ENCODE results near the gene PTGFRN.
"Not testable (repeated sequence)": the region's sequence is repeated elsewhere in the genome, so short reads cannot be mapped to it uniquely, and the experiment has no call there.

The PTGFRN gene

GRCh38 chr1:116916533-116917445, 7.1 kb downstream of the PTGFRN start:
- no peak for DNase-seq

- DNase-seq: no peak
These were observed 9.1 kb downstream of the PTGFRN start for GRCh38 chr1:116918714-116919357.

- DNase-seq: peak; percentile 15
These were observed 10.1 kb downstream of the PTGFRN start for GRCh38 chr1:116919802-116920201.

- no peak for DNase-seq
These were observed 10.5 kb downstream of the PTGFRN start for GRCh38 chr1:116920211-116920610.

- no peak for DNase-seq
These were observed 11.7 kb downstream of the PTGFRN start for GRCh38 chr1:116921301-116921885.

GRCh38 chr1:116921937-116922336, 12.2 kb downstream of the PTGFRN start:
- DNase-seq: no peak

- DNase-seq: no peak
These were observed 13.7 kb downstream of the PTGFRN start for GRCh38 chr1:116923421-116923820.

- no peak for DNase-seq
These were observed 17.5 kb downstream of the PTGFRN start for GRCh38 chr1:116927049-116927798.

GRCh38 chr1:116929961-116930592, 20.4 kb downstream of the PTGFRN start:
- DNase-seq: no peak

GRCh38 chr1:116931016-116931918, 21.6 kb downstream of the PTGFRN start:
- DNase-seq: no peak

GRCh38 chr1:116933606-116934515, 24.1 kb downstream of the PTGFRN start:
- DNase-seq: no peak

GRCh38 chr1:116934586-116935207, 25.0 kb downstream of the PTGFRN start:
- no peak for DNase-seq

- DNase-seq: no peak
These were observed 28.5 kb downstream of the PTGFRN start for GRCh38 chr1:116938216-116938615.

GRCh38 chr1:116939780-116940543, 30.2 kb downstream of the PTGFRN start:
- DNase-seq: not testable (repeated sequence)

GRCh38 chr1:116940814-116941599, 31.3 kb downstream of the PTGFRN start:
- DNase-seq: no peak

- no peak for DNase-seq
These were observed 32.0 kb downstream of the PTGFRN start for GRCh38 chr1:116941670-116942069.

- no peak for DNase-seq
These were observed 32.6 kb downstream of the PTGFRN start for GRCh38 chr1:116942344-116942743.

- no peak for DNase-seq
These were observed 33.7 kb downstream of the PTGFRN start for GRCh38 chr1:116943438-116943837.
